Dendritic cell treated with granulocyte-macrophage colony-stimulating factor and Interleukin-4, amounts not matched to agents 40 ng/mL and 50 ng/mL, for 4 days (primary cell): ENCODE results near the gene NCAM1.

Experiments used
- H3K27ac Mint-ChIP-seq: one replicate; pipeline ENCODE4 v1.8.0; 2022; ENCODE audit warnings: mild to moderate bottlenecking, mixed read lengths
- H3K27me3 Mint-ChIP-seq: one replicate; pipeline ENCODE4 v1.8.0; 2022; ENCODE audit warnings: mild to moderate bottlenecking, mixed read lengths
- H3K36me3 Mint-ChIP-seq: one replicate; pipeline ENCODE4 v1.8.0; 2022; ENCODE audit warnings: low read depth, mixed read lengths
- H3K4me1 Mint-ChIP-seq: one replicate; pipeline ENCODE4 v1.8.0; 2022; ENCODE audit warnings: low read depth, mixed read lengths
- H3K4me3 Mint-ChIP-seq: one replicate; pipeline ENCODE4 v1.8.0; 2022; ENCODE audit warnings: mild to moderate bottlenecking, moderate library complexity, mixed read lengths
- H3K9me3 Mint-ChIP-seq: one replicate; pipeline ENCODE4 v1.8.0; 2022; ENCODE audit warnings: mixed read lengths
- intact Hi-C: fragments of 100-400 bp; cut with micrococcal nuclease; formaldehyde crosslinking; loops from one replicate; pipeline ENCODE4 v1.15.0; 2022

NCAM1 gene

DNA sequence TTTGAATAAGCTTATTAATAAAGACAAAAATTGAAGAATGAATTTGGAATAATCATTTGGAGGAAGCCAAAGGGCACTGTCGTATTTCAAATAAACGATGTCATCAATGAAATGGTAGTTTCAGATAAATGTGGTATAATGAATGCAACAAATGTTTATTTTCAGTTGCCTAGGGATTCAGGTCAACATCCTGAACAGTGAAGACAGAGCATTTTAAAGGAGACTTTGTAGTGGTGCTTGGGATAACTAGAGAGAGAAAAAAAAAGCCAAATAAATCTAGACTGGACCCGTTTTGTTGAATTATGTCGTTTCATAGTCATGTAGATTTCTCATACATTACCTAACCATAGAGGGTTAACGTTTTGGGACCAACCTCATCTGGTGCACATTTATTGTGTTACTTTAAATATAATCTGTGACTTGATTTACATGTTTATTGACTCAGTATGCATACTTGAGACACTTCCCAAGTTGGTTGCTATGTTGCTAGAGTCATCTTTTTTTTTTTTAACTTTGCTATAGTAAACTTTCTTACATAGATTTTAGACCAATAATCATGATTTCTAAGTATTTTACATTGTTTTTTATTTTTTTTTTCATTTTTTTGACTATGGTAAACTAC, 111.1 kb downstream of the NCAM1 start:
- Mint-ChIP-seq H3K36me3 (no peaks in the 10 kb centered on the region), H3K4me3 (no peak overlapping the region), H3K27ac (no peak overlapping the region), H3K9me3 (no peaks in the 10 kb centered on the region), H3K4me1 (no peaks in the 10 kb centered on the region), H3K27me3 (peaks cover 1% of the 10 kb centered on the region)
- intact Hi-C loops: no loop called here

GRCh38 chr11:113073290-113073953, 112.2 kb downstream of the NCAM1 start:
- no peak overlapping the region for H3K4me3 Mint-ChIP-seq
- H3K9me3 Mint-ChIP-seq: no peaks in the 10 kb centered on the region
- H3K27me3 Mint-ChIP-seq: peaks cover 1% of the 10 kb centered on the region
- no peaks in the 10 kb centered on the region for H3K4me1 Mint-ChIP-seq
- intact Hi-C loops: no loop called here
- H3K36me3 Mint-ChIP-seq: no peaks in the 10 kb centered on the region
- H3K27ac Mint-ChIP-seq: no peak overlapping the region

DNA sequence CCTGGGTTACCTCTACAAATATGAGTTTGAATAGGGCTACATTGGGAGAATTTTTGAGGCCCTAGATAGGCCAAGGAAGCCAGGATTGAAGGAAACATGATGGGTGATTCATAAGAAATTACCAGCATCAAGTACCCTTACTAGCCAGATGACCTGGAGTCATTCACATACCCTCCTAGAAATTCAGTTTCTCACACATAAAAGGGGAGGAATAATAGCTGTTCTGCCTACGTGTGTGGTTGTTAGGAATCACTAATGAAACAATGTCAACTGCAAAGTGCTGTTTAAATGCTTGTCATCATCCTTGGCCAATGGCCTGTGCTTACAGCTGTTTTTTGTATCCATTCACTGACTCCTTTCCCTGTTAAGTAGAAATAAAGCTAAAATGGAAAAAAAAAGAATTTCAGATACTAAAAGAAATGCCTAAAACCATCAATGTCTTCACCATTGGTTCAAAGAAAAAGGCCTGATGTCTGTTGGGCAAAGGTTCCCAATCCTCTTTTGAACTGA, 114.4 kb downstream of the NCAM1 start:
- Mint-ChIP-seq H3K9me3 (no peaks in the 10 kb centered on the region), H3K27me3 (peaks cover 1% of the 10 kb centered on the region), H3K27ac (no peak overlapping the region), H3K4me3 (no peak overlapping the region), H3K4me1 (no peaks in the 10 kb centered on the region), H3K36me3 (no peaks in the 10 kb centered on the region)
- intact Hi-C loops: no loop called here

- Mint-ChIP-seq H3K27me3 (peaks cover 3% of the 10 kb centered on the region), H3K36me3 (no peaks in the 10 kb centered on the region), H3K4me1 (no peaks in the 10 kb centered on the region), H3K27ac (no peak overlapping the region), H3K9me3 (no peaks in the 10 kb centered on the region), H3K4me3 (no peak overlapping the region)
- intact Hi-C loops: no loop called here
Observed at GRCh38 chr11:113077379-113077778, 116.2 kb downstream of the NCAM1 start.

- H3K27me3 Mint-ChIP-seq: peaks cover 6% of the 10 kb centered on the region
- no peaks in the 10 kb centered on the region for H3K4me1 Mint-ChIP-seq
- no peaks in the 10 kb centered on the region for H3K9me3 Mint-ChIP-seq
- intact Hi-C loops: no loop called here
- H3K27ac Mint-ChIP-seq: no peak overlapping the region
- no peak overlapping the region for H3K4me3 Mint-ChIP-seq
- H3K36me3 Mint-ChIP-seq: no peaks in the 10 kb centered on the region
Observed at GRCh38 chr11:113082341-113082955, 121.2 kb downstream of the NCAM1 start.

- no peak overlapping the region for H3K4me3 Mint-ChIP-seq
- no peaks in the 10 kb centered on the region for H3K9me3 Mint-ChIP-seq
- intact Hi-C loops: no loop called here
- H3K4me1 Mint-ChIP-seq: no peaks in the 10 kb centered on the region
- H3K27me3 Mint-ChIP-seq: peaks cover 6% of the 10 kb centered on the region
- H3K36me3 Mint-ChIP-seq: no peaks in the 10 kb centered on the region
- no peak overlapping the region for H3K27ac Mint-ChIP-seq
Observed at GRCh38 chr11:113083571-113083970, 122.4 kb downstream of the NCAM1 start.

GRCh38 chr11:113084297-113084696, 123.1 kb downstream of the NCAM1 start:
- Mint-ChIP-seq H3K4me1 (no peaks in the 10 kb centered on the region), H3K27ac (no peak overlapping the region), H3K27me3 (peaks cover 6% of the 10 kb centered on the region), H3K4me3 (no peak overlapping the region), H3K36me3 (no peaks in the 10 kb centered on the region), H3K9me3 (no peaks in the 10 kb centered on the region)
- intact Hi-C loops: no loop called here

GRCh38 chr11:113085446-113085845, 124.2 kb downstream of the NCAM1 start:
- H3K36me3 Mint-ChIP-seq: no peaks in the 10 kb centered on the region
- H3K27ac Mint-ChIP-seq: no peak overlapping the region
- intact Hi-C loops: no loop called here
- H3K4me3 Mint-ChIP-seq: no peak overlapping the region
- peaks cover 11% of the 10 kb centered on the region for H3K27me3 Mint-ChIP-seq
- H3K9me3 Mint-ChIP-seq: no peaks in the 10 kb centered on the region
- H3K4me1 Mint-ChIP-seq: no peaks in the 10 kb centered on the region

DNA sequence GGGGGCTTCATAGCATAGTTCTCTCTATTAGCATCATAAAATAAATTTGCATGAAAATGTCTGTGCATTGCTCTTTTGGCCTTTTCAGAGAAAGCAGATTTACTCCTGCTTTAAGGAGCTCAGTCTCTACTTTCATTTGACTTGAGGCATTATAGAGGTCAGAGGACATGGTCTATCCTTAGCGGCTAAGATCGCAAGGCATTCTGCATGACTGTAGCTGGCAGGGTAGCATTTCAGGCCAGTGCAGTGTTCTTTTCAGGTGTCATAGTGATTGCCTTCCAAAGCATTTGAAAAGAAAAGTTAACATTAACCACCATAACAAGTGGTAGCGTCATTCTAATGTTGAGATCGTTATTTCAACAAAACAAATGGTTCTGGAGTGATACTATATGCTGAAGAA, 126.5 kb downstream of the NCAM1 start:
- intact Hi-C loops: no loop called here
- no peak overlapping the region for H3K4me3 Mint-ChIP-seq
- H3K4me1 Mint-ChIP-seq: peaks cover 5% of the 10 kb centered on the region
- no peaks in the 10 kb centered on the region for H3K36me3 Mint-ChIP-seq
- H3K27ac Mint-ChIP-seq: no peak overlapping the region
- no peaks in the 10 kb centered on the region for H3K9me3 Mint-ChIP-seq
- peaks cover 11% of the 10 kb centered on the region for H3K27me3 Mint-ChIP-seq

- no peak overlapping the region for H3K27ac Mint-ChIP-seq
- H3K27me3 Mint-ChIP-seq: peaks cover 7% of the 10 kb centered on the region
- no peak overlapping the region for H3K4me3 Mint-ChIP-seq
- peaks cover 5% of the 10 kb centered on the region for H3K4me1 Mint-ChIP-seq
- no peaks in the 10 kb centered on the region for H3K36me3 Mint-ChIP-seq
- intact Hi-C loops: no loop called here
- H3K9me3 Mint-ChIP-seq: no peaks in the 10 kb centered on the region
Observed at GRCh38 chr11:113090716-113091480, 129.7 kb downstream of the NCAM1 start.

DNA sequence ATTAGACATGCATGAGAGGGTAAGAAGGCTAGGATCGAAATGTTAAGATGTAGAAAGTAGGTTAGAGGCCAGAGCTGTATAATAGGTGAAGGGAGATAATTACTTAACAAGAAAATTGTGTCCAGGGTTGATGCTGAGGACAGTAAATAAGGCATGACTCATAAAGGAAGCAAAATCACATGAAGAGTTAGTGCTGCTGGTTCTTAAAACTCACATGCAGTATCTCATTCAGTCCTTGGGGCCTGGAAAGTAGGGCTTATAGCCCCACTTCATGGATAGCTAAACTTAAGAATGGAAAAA, 130.2 kb downstream of the NCAM1 start:
- no peak overlapping the region for H3K27ac Mint-ChIP-seq
- H3K27me3 Mint-ChIP-seq: peaks cover 7% of the 10 kb centered on the region
- H3K9me3 Mint-ChIP-seq: no peaks in the 10 kb centered on the region
- intact Hi-C loops: no loop called here
- no peak overlapping the region for H3K4me3 Mint-ChIP-seq
- H3K4me1 Mint-ChIP-seq: peaks cover 5% of the 10 kb centered on the region
- no peaks in the 10 kb centered on the region for H3K36me3 Mint-ChIP-seq

- Mint-ChIP-seq H3K4me3 (no peak overlapping the region), H3K27me3 (peaks cover 3% of the 10 kb centered on the region), H3K27ac (no peak overlapping the region), H3K9me3 (no peaks in the 10 kb centered on the region), H3K4me1 (no peaks in the 10 kb centered on the region), H3K36me3 (no peaks in the 10 kb centered on the region)
- intact Hi-C loops: no loop called here
Observed at GRCh38 chr11:113096648-113097047, 135.4 kb downstream of the NCAM1 start.

DNA sequence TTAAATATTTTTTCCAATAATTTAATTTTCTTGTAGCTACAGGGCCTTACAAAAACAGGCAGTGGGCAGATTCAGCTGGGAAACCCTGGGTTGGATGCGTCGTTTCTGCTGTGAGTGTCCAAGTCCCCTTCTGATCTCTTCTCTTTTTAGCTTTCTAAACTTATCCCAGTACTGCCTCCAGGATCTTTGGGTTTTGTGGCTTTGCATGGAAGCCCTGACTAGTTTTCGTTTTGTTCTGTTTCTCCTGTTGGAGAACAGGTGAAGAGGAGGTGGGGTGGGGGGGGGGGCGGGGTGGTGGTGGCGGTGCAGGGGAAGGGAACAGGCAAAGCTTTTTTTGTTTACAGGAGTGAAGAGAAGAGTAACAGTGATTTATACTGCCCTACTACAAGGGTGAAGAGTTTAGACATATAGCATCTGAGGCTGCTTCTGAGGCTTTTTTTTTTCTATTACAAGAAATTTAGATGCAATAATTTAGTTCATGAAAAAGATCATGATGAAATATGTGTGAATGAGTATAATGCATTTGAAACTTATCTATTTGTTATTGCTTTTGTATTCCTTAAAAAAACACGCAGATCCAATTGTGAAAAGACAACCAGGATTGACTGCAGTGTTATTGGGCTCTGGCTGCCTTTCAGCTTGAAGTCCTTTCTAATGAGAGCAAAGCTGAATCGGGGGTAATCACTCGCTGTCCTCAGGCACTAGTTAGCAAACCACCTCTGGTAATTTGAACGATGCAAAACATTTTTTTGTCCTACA, 142.9 kb downstream of the NCAM1 start:
- H3K9me3 Mint-ChIP-seq: no peaks in the 10 kb centered on the region
- no peaks in the 10 kb centered on the region for H3K36me3 Mint-ChIP-seq
- peaks cover 4% of the 10 kb centered on the region for H3K27me3 Mint-ChIP-seq
- no peak overlapping the region for H3K27ac Mint-ChIP-seq
- no peak overlapping the region for H3K4me3 Mint-ChIP-seq
- H3K4me1 Mint-ChIP-seq: no peaks in the 10 kb centered on the region
- intact Hi-C loops: no loop called here
